Stimulated activated CD8-positive, alpha-beta memory T cell treated with anti-CD3 and anti-CD28 coated beads, Interleukin-2, amount 100 ng/mL, for 48 hours (primary cell): ENCODE results near the gene SYNE2.

Source experiments
- DNase-seq, 2 donors: peaks; one replicate each; pipeline ENCODE4 v3.0.0-alpha.2; 2020; ENCODE audit warnings: low read depth in 2 of 2

Gene SYNE2

DNA sequence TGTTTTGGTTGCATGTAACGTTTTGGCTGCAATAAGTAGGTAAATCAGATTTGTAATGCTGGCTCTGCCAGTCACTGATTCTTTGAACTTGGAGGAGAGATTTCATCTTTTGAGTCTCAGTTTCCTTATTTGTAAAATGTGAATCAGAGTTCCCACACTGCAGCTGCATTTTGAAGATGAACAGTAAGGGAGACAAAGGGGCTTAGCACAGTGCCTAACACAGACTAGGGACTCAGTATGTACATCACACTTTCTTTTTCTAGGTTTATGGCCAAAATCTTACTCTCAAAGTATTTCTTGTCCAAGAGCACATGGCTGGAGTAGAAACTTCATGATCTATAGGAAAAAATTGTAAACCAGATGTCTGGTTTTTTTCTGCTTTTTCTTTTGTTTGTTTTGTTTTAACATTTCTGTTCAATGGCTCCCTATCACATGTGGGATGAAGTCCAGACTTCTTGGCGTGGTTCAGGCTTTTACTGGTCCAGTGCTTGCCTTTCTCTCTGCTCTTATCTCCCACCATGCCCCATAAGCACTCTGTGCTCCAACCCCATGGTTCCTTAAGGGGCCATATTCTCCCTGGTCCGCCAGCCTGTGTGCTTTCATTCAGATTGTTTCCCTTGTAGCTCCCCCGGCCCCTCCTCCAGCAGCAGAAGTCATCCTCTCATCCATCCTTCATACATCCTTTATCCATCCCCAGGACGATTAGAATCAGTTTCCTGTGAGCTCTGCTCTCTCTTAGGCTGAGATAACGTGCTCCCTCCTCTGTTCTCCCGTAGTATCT is 58.0 kb downstream of the SYNE2 start:
- no peak for DNase-seq

DNA sequence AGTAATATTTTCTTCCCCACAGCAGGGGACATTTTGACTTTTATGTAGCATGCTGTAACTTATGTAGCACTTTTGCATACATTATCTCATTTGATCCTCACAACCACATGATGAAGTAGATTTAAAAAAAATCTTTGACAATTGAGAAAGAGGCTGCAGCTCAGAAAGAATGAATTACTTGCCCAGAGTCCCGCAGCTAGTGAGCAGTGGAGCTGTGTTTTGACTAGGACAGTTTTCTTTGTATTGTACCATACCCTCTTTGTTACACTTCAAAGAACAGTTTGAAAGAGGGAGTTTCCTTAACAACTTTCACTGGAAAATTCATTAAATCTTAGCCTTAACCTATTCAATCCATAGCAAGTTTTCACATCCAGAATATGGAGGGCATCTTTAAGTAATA is 58.6 kb downstream of the SYNE2 start:
- no peak for DNase-seq

DNA sequence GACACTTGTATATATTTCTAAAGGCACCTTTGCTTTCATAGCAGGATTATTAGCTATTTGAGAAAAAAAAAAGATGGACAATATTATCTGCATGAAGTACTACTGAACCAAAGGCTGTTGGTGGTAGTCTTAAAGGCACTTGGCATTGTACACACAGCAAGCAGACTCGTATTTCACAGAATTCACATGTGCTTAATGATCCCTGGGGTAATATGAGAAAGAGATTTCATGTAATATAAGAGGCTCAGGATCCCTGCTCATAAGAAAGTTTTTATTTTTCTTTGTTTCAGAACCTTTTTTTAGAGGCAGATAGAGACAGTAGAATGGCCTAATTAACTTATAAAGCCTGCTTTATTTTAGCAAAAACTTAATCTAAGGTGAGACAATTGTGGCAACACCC is 59.5 kb downstream of the SYNE2 start:
- no peak for DNase-seq

DNA sequence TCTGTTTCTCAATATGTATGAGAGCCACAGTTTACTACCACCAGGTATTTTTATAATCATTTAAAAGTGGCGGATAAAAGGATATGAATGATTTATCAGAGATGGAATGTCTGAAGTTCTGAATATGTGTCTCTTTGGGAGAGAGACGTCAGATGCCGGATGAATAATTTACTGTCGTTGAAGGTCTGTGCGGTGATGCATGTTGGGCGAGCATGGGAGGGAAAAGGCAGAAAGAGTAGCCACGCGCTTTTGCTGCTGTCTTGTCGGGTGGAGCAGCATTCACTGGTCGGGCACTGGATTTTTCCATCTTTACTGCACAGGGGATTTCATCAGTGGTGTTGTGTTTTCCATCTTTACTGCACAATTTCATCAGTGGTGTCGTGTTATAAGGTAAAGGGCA is 65.6 kb downstream of the SYNE2 start:
- no peak for DNase-seq

DNA sequence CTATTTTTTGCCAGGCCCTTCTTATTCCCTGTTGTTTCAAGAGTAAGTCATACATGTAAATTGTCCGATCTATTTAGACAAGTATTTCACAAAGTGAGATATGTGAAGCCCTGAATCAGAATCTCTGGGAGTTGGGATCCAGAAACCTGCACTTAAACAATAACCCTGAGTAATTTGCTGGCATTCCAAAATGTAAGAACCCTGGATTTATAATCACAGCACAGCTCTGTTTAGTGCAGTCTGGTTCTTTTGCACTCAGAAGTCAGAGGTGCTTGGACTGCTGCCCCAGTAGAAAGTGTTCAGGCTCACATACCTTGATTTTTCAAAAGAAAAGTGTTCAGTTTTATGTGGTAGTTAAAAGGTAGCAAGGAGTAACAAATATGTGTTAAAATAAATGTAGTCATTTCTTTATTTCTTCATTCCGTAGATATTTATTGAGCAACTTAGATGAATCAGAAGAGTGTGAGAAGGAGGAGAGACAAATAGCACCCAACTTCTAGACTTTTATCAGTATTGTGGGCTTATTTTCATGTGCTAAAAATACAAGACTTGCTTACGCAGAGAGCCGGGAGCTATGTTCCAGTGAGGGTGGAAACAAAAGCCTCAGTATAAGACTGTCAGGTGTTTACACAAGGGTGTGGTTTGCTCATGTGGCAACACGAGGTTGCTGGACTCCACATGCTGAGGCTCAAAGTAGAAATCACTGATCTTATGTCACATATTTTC is 70.1 kb downstream of the SYNE2 start:
- no peak for DNase-seq

DNA sequence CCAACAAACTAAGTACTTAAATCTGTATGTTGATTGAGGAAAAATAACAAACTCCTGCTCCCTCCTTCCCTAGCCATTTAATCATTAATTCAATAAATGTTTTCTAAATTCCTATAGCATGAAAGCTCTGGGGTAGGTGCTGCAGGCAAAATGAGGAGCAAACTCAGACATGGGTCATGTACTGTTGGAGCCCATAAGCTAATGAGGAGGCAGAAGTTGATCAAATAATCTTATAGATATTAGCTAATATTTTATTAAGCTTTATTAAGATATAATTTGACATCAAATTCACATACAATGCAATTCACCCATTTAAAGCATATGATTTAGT is 70.6 kb downstream of the SYNE2 start:
- no peak for DNase-seq

DNA sequence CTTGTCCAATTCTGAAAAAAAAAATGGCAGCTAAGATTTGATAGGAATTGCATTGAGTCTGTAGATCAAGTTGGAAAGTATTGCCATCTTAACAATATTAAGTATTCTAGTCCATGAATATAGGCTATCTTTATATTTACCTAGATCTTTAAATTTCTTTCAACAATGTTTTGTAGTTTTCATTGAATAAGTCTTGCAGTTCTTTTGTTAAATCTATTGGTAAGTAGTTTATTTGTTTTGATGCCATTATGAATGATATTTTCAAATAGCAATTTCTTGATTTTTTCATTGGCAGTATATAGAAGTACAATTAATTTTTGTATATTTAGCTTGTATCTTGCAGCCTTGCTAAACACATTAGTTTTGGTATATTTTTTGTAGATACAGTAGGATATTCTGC is 71.6 kb downstream of the SYNE2 start:
- DNase-seq = no peak

DNA sequence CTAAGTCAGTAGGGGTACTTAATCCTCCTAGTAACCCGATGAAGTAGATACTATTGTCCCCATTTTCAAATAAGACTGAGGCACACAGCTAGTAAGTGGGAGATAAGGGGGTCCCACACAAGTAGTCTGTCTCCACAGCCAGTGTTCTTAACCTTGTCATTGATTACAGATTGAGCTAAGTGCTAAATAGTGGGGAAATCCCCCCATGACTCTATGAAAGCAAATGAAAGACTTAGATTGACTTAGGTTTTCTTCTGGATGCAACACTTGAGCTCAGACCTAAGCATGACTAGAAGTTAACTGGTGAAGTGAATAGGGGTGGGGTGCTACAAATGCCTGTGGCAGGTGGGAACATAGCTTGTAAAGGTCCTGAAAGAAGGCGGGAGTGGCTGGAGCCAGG is 73.8 kb downstream of the SYNE2 start:
- DNase-seq = no peak

DNA sequence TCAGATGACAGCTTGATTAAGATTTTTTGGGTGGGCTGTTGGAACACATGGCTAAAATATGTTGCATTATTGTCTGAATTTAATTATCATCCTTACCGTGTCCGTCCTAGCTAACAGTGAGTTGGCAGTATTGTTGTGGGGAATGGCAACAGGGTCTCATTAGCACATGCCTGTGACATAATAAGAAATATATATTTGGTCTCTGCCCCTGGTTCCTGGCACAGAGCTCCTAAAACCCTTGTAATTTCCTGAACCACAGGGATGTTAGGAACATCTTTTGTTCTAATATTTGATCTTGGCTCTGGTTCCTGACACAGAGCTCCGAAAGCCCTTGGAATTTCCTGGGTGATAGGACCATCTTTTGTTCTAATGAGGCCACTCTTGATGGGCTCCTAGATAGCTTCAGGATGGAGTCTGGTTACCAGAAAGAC is 76.0 kb downstream of the SYNE2 start:
- no peak for DNase-seq

DNA sequence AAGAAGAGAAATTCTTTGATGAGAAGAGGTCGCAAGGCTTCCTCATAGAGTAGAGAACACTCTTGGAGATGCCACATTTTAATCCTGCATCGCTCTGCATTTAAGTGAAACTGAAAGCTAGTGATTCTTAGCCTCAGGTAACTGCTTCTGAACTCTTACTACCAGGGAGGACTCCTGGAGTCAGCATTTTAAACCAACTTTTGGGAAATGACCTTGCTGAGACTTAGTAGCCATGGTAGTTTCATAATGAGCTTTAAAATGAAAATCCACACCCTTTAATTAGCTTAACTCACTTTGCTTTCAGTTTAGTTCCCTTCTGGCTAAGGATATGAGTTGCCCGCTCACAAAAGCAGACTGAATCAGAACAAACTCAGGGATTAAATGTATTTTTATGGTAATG is 80.3 kb downstream of the SYNE2 start:
- no peak for DNase-seq

DNA sequence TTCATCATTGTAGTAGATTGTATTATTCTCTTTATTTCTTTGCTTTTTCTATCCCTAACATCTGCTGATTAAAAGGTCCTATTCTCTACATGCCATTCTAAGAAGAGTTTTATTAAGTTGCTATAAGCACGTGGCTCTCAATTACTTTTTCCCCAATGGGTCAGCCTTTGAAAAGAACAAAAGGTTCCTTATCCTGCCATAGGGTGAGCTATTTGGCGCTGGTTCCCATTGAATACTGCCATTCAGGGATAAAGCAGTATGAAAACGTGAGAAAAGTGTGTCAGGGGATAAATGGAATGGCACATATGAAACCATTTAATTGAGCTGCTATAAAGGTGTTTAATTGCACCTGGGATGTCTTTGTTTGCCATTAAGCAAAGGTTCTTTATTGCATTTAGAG is 80.9 kb downstream of the SYNE2 start:
- DNase-seq = no peak

DNA sequence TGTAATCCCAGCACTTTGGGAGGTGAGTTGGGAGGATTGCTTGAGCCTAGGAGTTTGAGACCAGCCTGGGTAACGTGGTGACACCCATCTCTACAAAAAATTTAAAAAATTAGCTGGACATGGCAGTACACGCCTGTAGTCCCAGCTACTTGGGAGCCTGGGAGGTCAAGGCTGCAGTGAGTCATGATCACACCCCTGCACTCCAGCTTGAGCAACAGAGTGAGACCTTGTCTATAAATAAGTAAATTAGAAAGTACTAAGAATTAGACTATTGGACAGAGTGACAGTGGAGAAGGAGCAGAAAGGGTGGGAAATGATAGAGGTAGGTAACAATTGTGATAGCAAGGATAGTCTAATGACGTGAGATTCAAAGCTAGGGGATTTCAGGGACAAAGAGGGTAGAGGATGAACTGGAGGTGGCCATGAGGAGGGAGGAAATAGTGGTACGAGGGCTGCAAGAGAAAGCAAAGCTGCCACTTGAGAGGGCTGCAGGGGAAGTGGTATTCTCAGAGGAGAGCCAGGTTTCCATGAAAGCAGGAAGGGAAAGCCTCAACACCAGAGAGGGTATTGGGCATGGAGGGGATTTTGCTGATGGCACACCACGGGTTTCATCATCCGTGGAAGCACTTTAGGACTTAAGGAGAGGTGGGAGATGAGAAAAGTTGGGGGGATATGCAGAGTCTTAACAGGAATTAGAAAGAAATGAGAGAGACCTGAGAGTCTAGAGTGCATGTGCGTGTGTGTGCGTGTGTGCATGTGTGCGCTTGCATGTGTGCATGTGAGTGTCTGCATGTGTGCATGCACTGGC is 85.6 kb downstream of the SYNE2 start:
- no peak for DNase-seq

DNA sequence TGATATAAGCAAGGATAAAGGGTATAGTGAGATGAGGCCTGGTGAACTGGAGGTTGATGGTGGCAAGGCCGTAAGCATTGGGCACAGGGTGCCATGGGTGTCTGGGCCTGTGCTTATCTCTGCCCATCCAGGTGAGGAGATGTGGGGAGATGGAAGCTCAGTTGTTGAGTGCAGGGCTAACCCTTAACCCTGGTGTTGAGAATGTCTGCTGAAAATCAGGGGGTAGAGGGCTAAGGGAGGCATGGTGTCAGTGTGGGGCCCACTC is 86.1 kb downstream of the SYNE2 start:
- no peak for DNase-seq

DNA sequence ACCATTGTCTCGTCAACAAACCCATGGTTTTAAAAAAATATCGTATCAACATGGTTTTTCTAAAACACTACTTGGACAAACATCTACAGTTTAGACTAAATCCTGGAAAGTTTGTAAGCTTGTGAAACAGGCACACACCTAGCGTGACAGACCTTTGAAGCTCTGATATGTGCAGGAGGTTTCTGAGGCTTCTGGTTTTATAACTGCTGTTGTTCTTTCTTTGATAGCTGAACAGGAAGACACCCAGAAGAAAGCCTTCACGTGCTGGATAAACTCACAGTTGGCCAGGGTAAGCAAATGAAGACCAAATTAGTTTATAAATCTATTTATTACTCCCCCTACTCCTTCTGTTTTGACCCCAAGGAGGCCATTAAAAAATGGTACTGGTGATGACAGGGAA is 87.6 kb downstream of the SYNE2 start:
- no peak for DNase-seq

DNA sequence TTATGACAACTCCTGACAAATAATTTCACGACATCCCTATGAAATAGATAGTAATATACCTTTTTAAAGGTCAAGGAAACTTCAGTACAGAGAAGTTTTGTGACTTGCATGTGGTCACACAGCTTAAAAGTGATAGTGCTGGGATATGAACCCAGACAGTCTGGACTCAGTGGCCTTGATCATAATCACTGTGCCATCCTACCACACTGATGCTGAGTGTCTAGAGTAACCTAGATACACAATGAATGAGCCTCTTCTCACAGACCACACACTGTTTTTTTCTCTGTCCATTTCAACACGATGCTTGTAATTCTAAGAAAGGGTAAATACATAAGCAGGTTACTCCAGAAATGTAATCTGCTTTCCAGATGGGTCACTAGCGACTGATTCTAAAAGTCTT is 88.2 kb downstream of the SYNE2 start:
- no peak for DNase-seq

DNA sequence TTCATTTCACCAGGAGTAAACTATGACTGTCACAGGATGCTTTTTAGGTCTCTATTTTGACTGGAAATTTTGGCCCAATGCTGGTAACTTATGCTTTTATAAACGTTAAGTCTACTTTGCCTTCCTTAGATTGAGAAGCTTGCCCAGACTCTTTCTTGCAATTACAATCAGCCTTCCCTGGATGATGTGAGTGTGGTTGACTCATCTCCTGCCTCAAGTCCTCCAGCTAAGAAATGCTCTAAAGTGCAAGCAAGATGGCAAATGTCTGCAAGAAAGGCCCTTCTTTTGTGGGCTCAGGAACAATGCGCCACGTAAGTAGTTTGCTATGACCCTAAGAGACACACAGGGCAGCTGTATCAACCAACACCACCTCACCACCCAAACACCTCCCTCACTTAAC is 96.9 kb downstream of the SYNE2 start:
- DNase-seq = no peak

DNA sequence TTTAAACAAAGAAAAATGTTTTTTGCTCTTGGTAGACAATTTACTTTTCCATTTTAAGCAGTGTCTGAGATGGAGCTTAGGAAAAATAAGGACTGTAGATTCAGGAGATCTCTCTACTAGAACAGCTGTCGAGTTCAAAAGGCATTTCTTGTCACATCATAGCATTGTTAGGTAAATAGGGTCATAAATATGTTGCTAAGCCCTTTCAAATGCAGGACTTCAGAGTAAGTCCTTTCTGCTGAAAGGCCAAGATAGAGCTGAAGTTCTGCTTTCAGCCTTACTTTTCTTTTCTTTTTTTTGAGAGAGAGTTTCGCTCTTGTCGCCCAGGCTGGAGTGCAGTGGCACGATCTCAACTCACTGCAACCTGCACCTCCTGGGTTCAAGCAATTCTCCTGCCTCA is 98.2 kb downstream of the SYNE2 start:
- no peak for DNase-seq

DNA sequence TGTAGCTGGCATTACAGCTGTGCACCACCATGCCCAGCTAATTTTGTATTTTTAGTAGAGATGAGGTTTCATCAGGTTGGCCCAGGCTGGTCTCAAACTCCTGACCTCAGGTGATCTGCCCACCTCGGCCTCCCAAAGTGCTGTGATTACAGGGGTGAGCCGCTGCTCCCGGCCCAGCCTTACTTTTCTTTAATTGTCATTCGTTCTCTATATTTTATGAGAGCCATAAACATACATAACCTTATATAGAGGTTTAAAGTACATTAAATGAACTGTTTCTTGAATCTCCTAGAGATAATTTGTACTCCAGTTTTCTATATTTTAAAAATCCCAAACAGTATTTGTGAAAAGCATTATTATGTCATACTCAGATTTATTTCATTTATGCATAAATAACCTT is 98.6 kb downstream of the SYNE2 start:
- no peak for DNase-seq

DNA sequence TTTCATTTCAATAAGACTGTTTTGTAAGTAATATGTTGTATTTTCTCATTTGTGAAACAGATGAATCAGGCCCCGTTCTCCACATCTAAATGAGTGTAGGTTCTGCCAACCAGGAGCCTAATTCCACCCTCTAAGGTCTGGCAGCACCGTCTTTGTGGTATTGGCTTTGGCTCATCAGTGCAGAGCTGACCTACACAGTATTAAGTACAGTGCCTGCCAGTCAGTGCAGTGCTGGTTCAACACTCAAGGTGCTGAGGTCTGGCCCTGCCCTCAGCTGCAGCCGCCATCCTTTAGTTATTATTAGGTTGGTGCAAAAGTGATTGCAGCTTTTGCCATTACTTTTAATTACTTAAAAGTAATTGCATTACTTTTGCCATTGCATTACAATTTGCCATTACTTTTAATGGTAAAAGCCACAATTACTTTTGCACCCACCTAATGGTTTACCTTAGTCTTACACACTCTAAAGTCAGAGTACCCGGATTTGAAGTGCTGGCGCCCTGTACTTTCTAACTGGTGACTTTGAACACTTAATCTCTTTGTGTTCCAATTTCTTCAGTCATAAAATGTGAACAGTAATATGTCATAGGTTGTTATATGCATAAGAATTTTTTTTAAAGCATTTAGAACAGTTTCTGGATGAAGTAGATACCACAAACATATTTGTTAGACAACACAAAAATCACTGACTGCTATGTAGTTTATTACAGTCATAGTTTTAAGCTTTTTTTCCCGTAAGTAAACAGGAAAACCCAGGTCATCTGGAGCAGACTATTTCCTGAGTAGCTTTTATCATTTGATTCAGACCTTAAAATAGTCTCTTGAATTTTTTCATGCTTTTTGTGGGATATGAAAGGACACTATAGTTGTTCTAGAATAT is 99.5 kb downstream of the SYNE2 start:
- DNase-seq = no peak

DNA sequence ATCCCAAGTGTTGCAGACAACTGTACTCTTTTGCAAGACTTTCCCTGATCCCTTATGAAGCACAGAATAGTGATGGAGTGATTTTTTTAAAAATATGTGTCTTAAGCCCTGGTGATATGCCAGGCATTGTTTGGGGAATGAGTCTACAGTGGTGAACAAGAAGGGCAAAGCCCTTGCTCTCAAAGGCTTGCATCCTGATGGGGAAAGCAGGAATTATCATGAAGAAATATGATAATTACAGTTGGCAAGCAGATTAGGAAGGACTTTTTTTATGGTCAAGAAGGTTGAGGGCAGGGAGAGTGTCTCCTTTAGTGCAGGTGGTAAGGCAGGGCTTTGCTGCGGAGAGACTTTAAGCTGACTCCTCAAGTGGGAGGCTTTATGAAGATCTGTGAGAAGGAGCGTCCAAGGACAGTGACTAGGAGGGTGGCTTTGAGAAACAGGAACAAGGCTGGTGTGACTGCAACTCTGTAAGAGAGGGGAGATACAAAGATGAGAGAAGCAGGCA is 100.2 kb downstream of the SYNE2 start:
- DNase-seq = no peak

DNA sequence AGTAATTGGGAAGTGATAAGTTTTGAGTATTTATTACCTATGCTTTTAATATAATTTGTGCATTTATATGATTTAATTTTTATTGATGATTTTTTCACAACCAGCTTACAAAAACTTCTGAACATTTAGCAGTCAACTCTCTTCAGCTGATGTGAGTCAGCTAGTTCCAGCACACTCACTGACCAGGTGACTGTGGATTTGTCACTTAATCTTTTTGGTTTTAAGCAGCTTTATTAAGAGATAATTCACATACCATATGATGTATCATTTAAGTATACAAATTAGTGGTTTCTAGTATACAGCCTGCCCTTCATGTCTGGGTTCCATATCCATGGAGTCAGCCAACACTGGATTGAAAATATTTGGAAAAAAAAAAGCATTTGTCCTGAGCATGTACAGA is 103.5 kb downstream of the SYNE2 start:
- DNase-seq = no peak
